ENCODE results near the gene SLC12A8. TPM values are rescaled to one million over a fixed set of nuclear protein-coding genes. Genes with fewer than 3 reads are reported as not detected.

The SLC12A8 gene
- total and polyA plus RNA-seq, 2 of the 13 experiments (the other 11 are each of a cell fraction or from before 2014, with no cell fraction given) = 0.44 to 0.71 TPM

DNA sequence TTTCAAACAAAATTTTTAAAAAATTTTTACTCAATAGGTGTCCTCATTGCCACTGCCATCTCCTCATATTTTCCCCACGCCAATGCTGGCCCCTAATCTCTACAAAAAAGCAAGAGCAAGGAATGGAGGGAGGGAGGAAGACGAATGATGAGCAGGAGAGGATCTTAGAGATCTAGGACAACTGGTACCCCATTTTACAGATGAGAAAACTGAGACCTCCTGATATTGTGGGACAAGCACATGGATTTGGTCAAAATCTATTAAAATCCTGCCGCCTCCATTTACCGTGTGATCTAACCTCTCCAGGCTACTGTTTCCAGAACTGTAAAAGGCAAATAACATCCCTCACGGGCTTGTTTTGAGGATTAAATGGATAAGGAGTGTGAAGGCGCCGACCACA is 161.3 kb downstream of the SLC12A8 start:
- no peak for ATAC-seq
- Histone ChIP-seq H3K9ac (ENCODE audit: insufficient read depth, low read depth, low read length) (no peak overlapping the region), H2AFZ (ENCODE audit: low read length) (no peak overlapping the region), H3K27ac (ENCODE audit: extremely low read length, insufficient read depth, low read length) (no peak overlapping the region), H3K79me2 (ENCODE audit: insufficient read depth, low read length) (peaks cover 35% of the 10 kb centered on the region), H4K20me1 (ENCODE audit: insufficient read depth, low read length) (peaks cover 21% of the 10 kb centered on the region), H3K4me2 (ENCODE audit: low read depth, low read length) (no peak overlapping the region), H3K9me3 (ENCODE audit: low read length) (no peaks in the 10 kb centered on the region), H3K4me3 (replicated peaks in 1 of 3; ENCODE audit: insufficient read depth in 1 of 3, low read depth in 2 of 3, low read length in 3 of 3) (no peak overlapping the region), H3K27me3 (ENCODE audit: control insufficient read depth in 1 of 2, insufficient read depth in 2 of 2, low read length in 2 of 2) (no peaks in the 10 kb centered on the region; a peak in 1 of 5 replicates), H3K36me3 (replicated peaks in 1 of 2; ENCODE audit: control insufficient read depth in 1 of 2, insufficient read depth in 2 of 2, low read length in 2 of 2) (peaks cover 16 to 45% of the 10 kb centered on the region in 2 experiments; a peak in 4 of 5 replicates), H3K4me1 (ENCODE audit: insufficient read depth, low read length) (peaks cover 31% of the 10 kb centered on the region)
- TF ChIP-seq SMAD9 (CRISPR knock-in tag; IDR thresholded peaks at IDR 0.05) (no peak), RORA (CRISPR knock-in tag; IDR thresholded peaks at IDR 0.05) (no peak), SP1 (IDR thresholded peaks at IDR 0.05) (no peak), SP1 (CRISPR knock-in tag; IDR thresholded peaks at IDR 0.05) (no peak), ZNF629 (CRISPR knock-in tag; conservative IDR thresholded peaks at IDR 0.05) (peak; percentile 78), ZNF382 (CRISPR knock-in tag; IDR thresholded peaks at IDR 0.05; ENCODE audit: borderline replicate concordance) (no peak), ZNF879 (CRISPR knock-in tag; IDR thresholded peaks at IDR 0.05) (no peak), PTBP1 (IDR thresholded peaks at IDR 0.05; ENCODE audit: low read depth, low read length, poor library complexity, severe bottlenecking) (no peak), ZNF124 (CRISPR knock-in tag; IDR thresholded peaks at IDR 0.05) (no peak)
- FAIRE-seq = no peak
- WGBS (ENCODE audit: low lambda C conversion rate) = 98% methylated on average over 7 of the region's 7 CpGs
- DNase-seq (ENCODE audit: low spot score) = no peak
- BruUV-seq (replicated peaks) = no TSS peak
- CTCF ChIA-PET (ENCODE audit: low intra/inter-chr PET ratio, low total read pairs) = no interaction called here
- POLR2A ChIA-PET = interaction anchor here (1.8 kb wide), 1 partner anchor 12 kb away, joined by 12 read pairs; no protein-coding TSS in a partner anchor
- intact Hi-C loops (cut with micrococcal nuclease; ENCODE audit: unreplicated experiment) (loop anchor here (10.0 kb wide), 1 partner anchor 104 kb away; no protein-coding TSS in a partner anchor), in situ Hi-C loops (cut with HindIII; ENCODE audit: extremely low pct_ligation_motif_present, low pct_unique_long_range_greater_than_20kb) (loop anchor here (5.0 kb wide), 1 partner anchor 49 kb away; no protein-coding TSS in a partner anchor)

DNA sequence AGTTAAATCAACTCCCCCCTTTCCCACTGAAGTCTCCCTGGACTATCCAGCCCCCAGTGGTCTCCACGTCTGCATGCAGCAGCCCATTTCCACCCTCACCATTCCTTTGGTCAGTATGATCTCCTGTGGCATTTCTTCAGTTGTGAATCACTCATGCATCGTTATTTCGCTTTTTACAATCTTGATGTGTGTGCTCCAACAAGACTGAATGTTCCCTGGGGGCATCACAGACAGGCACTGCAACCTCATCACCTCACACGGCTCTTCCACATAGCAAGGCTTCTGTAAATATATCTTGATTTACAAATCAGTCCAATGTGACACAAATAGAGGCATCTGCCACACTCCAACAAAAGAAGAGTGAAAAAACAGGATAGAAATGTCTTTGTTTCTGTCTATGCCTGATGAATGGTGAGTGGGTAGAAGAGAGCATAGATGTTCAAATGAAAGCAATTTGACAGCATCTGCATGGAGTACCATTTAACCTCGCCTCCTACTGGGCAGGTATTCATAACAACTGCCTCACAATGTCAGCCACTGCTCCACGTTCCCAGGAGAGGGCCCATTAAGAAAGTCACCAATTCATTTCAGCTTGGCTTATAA is 162.0 kb downstream of the SLC12A8 start:
- ATAC-seq = no peak
- POLR2A ChIA-PET = no interaction called here
- Histone ChIP-seq H3K79me2 (ENCODE audit: insufficient read depth, low read length) (peaks cover 35% of the 10 kb centered on the region), H3K9me3 (ENCODE audit: low read length) (no peaks in the 10 kb centered on the region), H3K4me3 (replicated peaks in 1 of 3; ENCODE audit: insufficient read depth in 1 of 3, low read depth in 2 of 3, low read length in 3 of 3) (no peak overlapping the region), H3K27me3 (ENCODE audit: control insufficient read depth in 1 of 2, insufficient read depth in 2 of 2, low read length in 2 of 2) (no peaks in the 10 kb centered on the region; a peak in 1 of 5 replicates), H3K9ac (ENCODE audit: insufficient read depth, low read depth, low read length) (no peak overlapping the region), H2AFZ (ENCODE audit: low read length) (no peak overlapping the region), H3K36me3 (replicated peaks in 1 of 2; ENCODE audit: control insufficient read depth in 1 of 2, insufficient read depth in 2 of 2, low read length in 2 of 2) (peaks cover 16 to 45% of the 10 kb centered on the region in 2 experiments; a peak in 4 of 5 replicates), H3K4me2 (ENCODE audit: low read depth, low read length) (no peak overlapping the region), H4K20me1 (ENCODE audit: insufficient read depth, low read length) (peaks cover 24% of the 10 kb centered on the region), H3K27ac (ENCODE audit: extremely low read length, insufficient read depth, low read length) (no peak overlapping the region), H3K4me1 (ENCODE audit: insufficient read depth, low read length) (peaks cover 35% of the 10 kb centered on the region)
- intact Hi-C loops (cut with micrococcal nuclease; ENCODE audit: unreplicated experiment) (loop anchor here (10.0 kb wide), 1 partner anchor 104 kb away; no protein-coding TSS in a partner anchor), in situ Hi-C loops (cut with HindIII; ENCODE audit: extremely low pct_ligation_motif_present, low pct_unique_long_range_greater_than_20kb) (loop anchor here (5.0 kb wide), 1 partner anchor 48 kb away; no protein-coding TSS in a partner anchor)
- 91% methylated on average over 6 of the region's 6 CpGs for WGBS (ENCODE audit: low lambda C conversion rate)
- CTCF ChIA-PET (ENCODE audit: low intra/inter-chr PET ratio, low total read pairs) = no interaction called here
- DNase-seq (ENCODE audit: low spot score) = no peak
- FAIRE-seq = no peak
- no TSS peak for BruUV-seq (replicated peaks)
- TF ChIP-seq ARNT (IDR thresholded peaks at IDR 0.05) (no peak), ZNF382 (CRISPR knock-in tag; IDR thresholded peaks at IDR 0.05; ENCODE audit: borderline replicate concordance) (no peak), LCORL (IDR thresholded peaks at IDR 0.05) (no peak), LCORL (CRISPR knock-in tag; IDR thresholded peaks at IDR 0.05) (no peak), ZNF770 (CRISPR knock-in tag; IDR thresholded peaks at IDR 0.05) (no peak), ZNF446 (CRISPR knock-in tag; IDR thresholded peaks at IDR 0.05) (no peak), SKI (IDR thresholded peaks at IDR 0.05; ENCODE audit: partially characterized antibody) (no peak), EP300 (IDR thresholded peaks at IDR 0.05; ENCODE audit: low read depth in 2 of 2, low read length in 2 of 2) (no peak), EP300 (CRISPR knock-in tag; IDR thresholded peaks at IDR 0.05; ENCODE audit: borderline replicate concordance) (no peak), ZNF639 (CRISPR knock-in tag; conservative IDR thresholded peaks at IDR 0.05) (no peak)

Measured in HepG2 (cell line).